ENCODE measurements around the gene BRINP3.

- TF ChIP-seq RXRB (CRISPR knock-in tag; IDR thresholded peaks at IDR 0.05; ENCODE audit: borderline replicate concordance) (no peak), POLR2A (IDR thresholded peaks at IDR 0.05; ENCODE audit: insufficient read depth in 1 of 2, low read depth in 2 of 2, low read length in 2 of 2) (no peak), THRA (CRISPR knock-in tag; IDR thresholded peaks at IDR 0.05; ENCODE audit: borderline replicate concordance) (no peak), ZFP37 (CRISPR knock-in tag; IDR thresholded peaks at IDR 0.05; ENCODE audit: borderline replicate concordance) (no peak), ZNF562 (CRISPR knock-in tag; IDR thresholded peaks at IDR 0.05; ENCODE audit: borderline replicate concordance) (no peak), ZNF207 (IDR thresholded peaks at IDR 0.05; ENCODE audit: borderline replicate concordance) (no peak)
These were observed 374.8 kb downstream of the BRINP3 start for GRCh38 chr1:190102757-190103326.
